Astrocyte (in vitro differentiated cells and primary cell): ENCODE results near the gene SHC1. TPM values are rescaled to one million over a fixed set of nuclear protein-coding genes. Genes with fewer than 3 reads are reported as not detected.
"Not testable (repeated sequence)": the region's sequence is repeated elsewhere in the genome, so short reads cannot be mapped to it uniquely, and the experiment has no call there.

Experiments used
- DNase-seq: peaks from one replicate; pipeline ENCODE4 v3.0.0-alpha.2; 2010; ENCODE audit warnings: low read depth
- FAIRE-seq: peaks from 2 replicates; lab custom pipeline; 2011; peaks lifted over from hg19 to GRCh38; lab: Jason Lieb, UNC
- H2AFZ ChIP-seq: 2 replicates; pipeline ENCODE4 v1.6.0; 2012; ENCODE audit warnings: low read depth, low read length, inconsistent platforms
- H3K27ac ChIP-seq: 2 replicates; pipeline ENCODE4 v1.5.1; 2011; ENCODE audit warnings: low read depth, low read length, inconsistent platforms
- H3K27me3 ChIP-seq: 2 replicates; pipeline ENCODE4 v1.6.0; 2011; ENCODE audit warnings: low read length, inconsistent platforms; ENCODE audit not compliant: insufficient read depth
- H3K36me3 ChIP-seq: 2 replicates; pipeline ENCODE4 v1.5.1; 2011; ENCODE audit warnings: low read length, inconsistent platforms; ENCODE audit not compliant: insufficient read depth
- H3K4me1 ChIP-seq: 2 replicates; pipeline ENCODE4 v1.5.1; 2011; ENCODE audit warnings: low read length, inconsistent platforms; ENCODE audit not compliant: insufficient read depth
- H3K4me2 ChIP-seq: 2 replicates; pipeline ENCODE4 v1.6.0; 2012; ENCODE audit warnings: low read length, inconsistent platforms
- H3K4me3 ChIP-seq: 2 replicates; pipeline ENCODE4 v1.5.1; 2011; ENCODE audit warnings: low read depth, mild to moderate bottlenecking, low read length, inconsistent platforms; ENCODE audit not compliant: insufficient read depth
- H3K79me2 ChIP-seq: 2 replicates; pipeline ENCODE4 v1.6.0; 2012; ENCODE audit warnings: mild to moderate bottlenecking, low read length, inconsistent platforms; ENCODE audit not compliant: insufficient read depth
- H3K9ac ChIP-seq: 2 replicates; pipeline ENCODE4 v1.6.0; 2012; ENCODE audit warnings: mild to moderate bottlenecking, low read length, inconsistent platforms
- H3K9me3 ChIP-seq: 2 replicates; pipeline ENCODE4 v1.5.1; 2012; ENCODE audit warnings: low read depth, mild to moderate bottlenecking, low read length, inconsistent platforms; ENCODE audit not compliant: insufficient read depth
- H4K20me1 ChIP-seq: 2 replicates; pipeline ENCODE4 v1.6.0; 2012; ENCODE audit warnings: low read length, inconsistent platforms; ENCODE audit not compliant: insufficient read depth
- H3K27ac Mint-ChIP-seq: one replicate; pipeline ENCODE4 v1.8.0; 2021; ENCODE audit warnings: mild to moderate bottlenecking, mixed read lengths; ENCODE audit not compliant: unreplicated experiment
- H3K27me3 Mint-ChIP-seq: one replicate; pipeline ENCODE4 v1.8.0; 2021; ENCODE audit warnings: low read depth, mixed read lengths; ENCODE audit not compliant: unreplicated experiment
- H3K36me3 Mint-ChIP-seq: one replicate; pipeline ENCODE4 v1.8.0; 2021; ENCODE audit warnings: low read depth, mixed read lengths; ENCODE audit not compliant: unreplicated experiment
- H3K4me1 Mint-ChIP-seq: one replicate; pipeline ENCODE4 v1.8.0; 2021; ENCODE audit warnings: low read depth, mixed read lengths; ENCODE audit not compliant: unreplicated experiment
- H3K4me3 Mint-ChIP-seq: one replicate; pipeline ENCODE4 v1.8.0; 2021; ENCODE audit warnings: mild to moderate bottlenecking, moderate library complexity, mixed read lengths; ENCODE audit not compliant: unreplicated experiment
- H3K9me3 Mint-ChIP-seq: one replicate; pipeline ENCODE4 v1.8.0; 2021; ENCODE audit warnings: mild to moderate bottlenecking, mixed read lengths; ENCODE audit not compliant: unreplicated experiment
- CTCF ChIP-seq: IDR thresholded peaks from 2 replicates; pipeline ENCODE4 v1.5.1; 2011; ENCODE audit warnings: low read depth, mild to moderate bottlenecking, inconsistent platforms, low read length, moderate library complexity; ENCODE audit not compliant: insufficient read depth
- EZH2 ChIP-seq: IDR thresholded peaks from 2 replicates; pipeline ENCODE4 v1.6.1; 2012; ENCODE audit warnings: mild to moderate bottlenecking, low read length, inconsistent platforms; ENCODE audit not compliant: insufficient read depth
- total RNA-seq: library from RNA; stranded (reverse); gene quantifications from 2 replicates; pipeline ENCODE4 v1.2.1, GENCODE V29; 2021

SHC1 gene
- total RNA-seq, 1 donor from 2014 or later, result 397 TPM

- H3K27ac Mint-ChIP-seq, result peak overlapping the region; percentile 82
- DNase-seq, result peak; percentile 75
- H3K27me3 ChIP-seq, H3K9me3 ChIP-seq, H2AFZ ChIP-seq, H4K20me1 ChIP-seq, H3K36me3 Mint-ChIP-seq, H3K4me3 ChIP-seq, H3K36me3 ChIP-seq, H3K27me3 Mint-ChIP-seq, FAIRE-seq, H3K27ac ChIP-seq, H3K9me3 Mint-ChIP-seq, H3K79me2 ChIP-seq, H3K4me2 ChIP-seq, H3K9ac ChIP-seq: not testable (repeated sequence)
- peak; percentile 68 for TF ChIP-seq CTCF
- peak overlapping the region; percentile 2 for H3K4me3 Mint-ChIP-seq
- H3K4me1 Mint-ChIP-seq, result peaks cover 32% of the 10 kb centered on the region
- peaks cover 16% of the 10 kb centered on the region for H3K4me1 ChIP-seq
Measured at GRCh38 chr1:154995301-154995983, 24.9 kb upstream of the SHC1 start.

GRCh38 chr1:154994591-154994990 lies 24.0 kb upstream of the SHC1 start:
- DNase-seq (no peak), FAIRE-seq (no peak)
- H3K79me2 ChIP-seq, result peaks cover 5% of the 10 kb centered on the region
- H3K4me1 ChIP-seq, result peaks cover 8% of the 10 kb centered on the region
- H2AFZ ChIP-seq, result no peak overlapping the region
- Mint-ChIP-seq H3K4me3 (no peak overlapping the region), H3K27ac (peak overlapping the region; percentile 84), H3K27me3 (no peaks in the 10 kb centered on the region), H3K9me3 (no peaks in the 10 kb centered on the region), H3K36me3 (peaks cover 3% of the 10 kb centered on the region), H3K4me1 (peaks cover 26% of the 10 kb centered on the region)
- no peak for TF ChIP-seq EZH2
- TF ChIP-seq CTCF, result no peak
- H3K4me2 ChIP-seq, result no peak overlapping the region
- peaks cover 4% of the 10 kb centered on the region for H3K36me3 ChIP-seq
- H3K9me3 ChIP-seq, result no peaks in the 10 kb centered on the region
- no peak overlapping the region for H3K9ac ChIP-seq
- peaks cover 9% of the 10 kb centered on the region for H4K20me1 ChIP-seq
- no peaks in the 10 kb centered on the region for H3K27me3 ChIP-seq
- no peak overlapping the region for H3K4me3 ChIP-seq
- no peak overlapping the region for H3K27ac ChIP-seq

DNA sequence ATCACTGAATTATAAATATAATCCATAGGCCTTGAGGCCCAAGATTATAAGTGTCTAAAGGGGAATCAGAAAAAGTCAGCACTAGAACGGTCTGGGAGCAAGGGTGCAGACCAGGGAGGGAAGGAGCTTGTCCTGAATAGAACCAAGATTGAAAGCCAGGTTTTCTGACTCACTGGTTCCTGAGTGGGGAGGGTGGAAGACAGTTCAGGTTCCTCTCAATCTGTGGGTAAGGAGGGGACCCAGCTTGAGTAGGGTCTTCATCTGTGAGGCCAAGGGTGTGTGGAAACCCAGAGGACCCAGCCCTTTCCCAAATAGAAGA lies 23.7 kb upstream of the SHC1 start:
- H3K27me3 ChIP-seq, result no peaks in the 10 kb centered on the region
- Mint-ChIP-seq H3K9me3 (no peaks in the 10 kb centered on the region), H3K4me1 (peaks cover 26% of the 10 kb centered on the region), H3K36me3 (peaks cover 4% of the 10 kb centered on the region), H3K27me3 (no peaks in the 10 kb centered on the region), H3K4me3 (no peak overlapping the region), H3K27ac (peak overlapping the region; percentile 84)
- DNase-seq (no peak), FAIRE-seq (no peak)
- no peaks in the 10 kb centered on the region for H3K9me3 ChIP-seq
- no peak overlapping the region for H3K27ac ChIP-seq
- H3K36me3 ChIP-seq, result peaks cover 4% of the 10 kb centered on the region
- no peak overlapping the region for H3K4me2 ChIP-seq
- H3K9ac ChIP-seq, result no peak overlapping the region
- peaks cover 7% of the 10 kb centered on the region for H3K4me1 ChIP-seq
- H3K4me3 ChIP-seq, result no peak overlapping the region
- H2AFZ ChIP-seq, result no peak overlapping the region
- H4K20me1 ChIP-seq, result peaks cover 12% of the 10 kb centered on the region
- H3K79me2 ChIP-seq, result peaks cover 9% of the 10 kb centered on the region
- no peak for TF ChIP-seq EZH2
- TF ChIP-seq CTCF, result no peak
